AG20443 (cell line): ENCODE results near the gene DAND5.

Experiments used
- DNase-seq: peaks from one replicate; pipeline ENCODE4 v3.0.0; 2012; ENCODE audit warnings: low spot score, mixed read lengths

Gene DAND5

GRCh38 chr19:13022859-13023636 is 53.7 kb downstream of the DAND5 start:
- DNase-seq = peak; percentile 88

- DNase-seq = no peak
Observed at GRCh38 chr19:13023656-13024055, 54.3 kb downstream of the DAND5 start.
